ENCODE data around the gene TBCCD1. TPM values are rescaled to one million over a fixed set of nuclear protein-coding genes. Genes with fewer than 3 reads are reported as not detected.
A peak's percentile ranks its signal among the peaks of the same experiment; 100 is the strongest.
"Not testable (repeated sequence)": the region's sequence is repeated elsewhere in the genome, so short reads cannot be mapped to it uniquely, and the experiment has no call there.

Gene TBCCD1
- polyA plus RNA-seq, 2 donors = 2.7 to 4.4 TPM

DNA sequence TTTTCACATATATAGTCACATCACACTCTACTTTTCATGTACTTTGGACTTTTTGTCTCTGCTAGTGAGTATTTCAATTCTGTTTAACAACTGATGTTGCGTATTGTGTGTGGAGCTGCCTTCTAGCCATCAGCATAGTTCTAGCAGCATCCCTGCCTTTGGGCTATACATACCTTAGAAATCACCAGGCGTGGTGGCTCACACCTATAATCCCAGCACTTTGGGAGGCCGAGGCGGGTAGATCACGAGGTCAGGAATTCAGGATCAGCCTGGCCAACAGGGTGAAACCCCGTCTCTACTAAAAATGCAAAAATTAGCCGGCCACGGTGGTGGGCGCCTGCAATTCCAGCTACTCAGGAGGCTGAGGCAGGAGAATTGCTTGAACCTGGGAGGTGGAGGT is 19.1 kb upstream of the TBCCD1 start:
- peaks cover 14 to 19% of the 10 kb centered on the region in 2 donors for H3K36me3 ChIP-seq (ENCODE audit: control insufficient read depth in 2 of 2, insufficient read depth in 2 of 2, low read length in 1 of 2)
- not testable (repeated sequence) for H3K27ac ChIP-seq (ENCODE audit: low read depth in 2 of 2, low read length in 1 of 2); H3K4me3 ChIP-seq (ENCODE audit: low read depth in 1 of 2, low read length in 2 of 2); H3K9me3 ChIP-seq (ENCODE audit: control insufficient read depth in 2 of 2, insufficient read depth in 1 of 2, low read depth in 1 of 2, low read length in 1 of 2); H3K27me3 ChIP-seq (ENCODE audit: control insufficient read depth in 1 of 2, insufficient read depth in 2 of 2, low read length in 2 of 2); H3K4me1 ChIP-seq (ENCODE audit: control insufficient read depth in 2 of 2, insufficient read depth in 2 of 2, low read length in 1 of 2)
- 82 to 93% methylated on average over 9 of the region's 9 CpGs for WGBS, 2 donors

DNA sequence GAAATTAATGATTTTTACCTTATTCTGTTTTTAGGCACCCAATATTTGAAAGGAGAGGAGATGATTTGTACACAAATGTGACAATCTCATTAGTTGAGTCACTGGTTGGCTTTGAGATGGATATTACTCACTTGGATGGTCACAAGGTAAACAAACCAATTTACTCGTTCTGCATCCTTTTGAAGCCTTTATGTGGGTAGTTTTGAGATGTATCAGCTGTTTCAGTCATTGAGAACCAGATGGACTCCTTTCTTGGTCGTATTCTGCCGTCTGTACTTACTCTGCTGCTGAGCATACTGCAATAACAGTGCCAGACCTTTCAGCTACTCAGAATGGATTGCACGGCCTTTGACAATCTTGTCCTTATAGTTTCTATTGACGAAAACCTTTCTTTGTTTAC is 16.7 kb upstream of the TBCCD1 start:
- H3K4me1 ChIP-seq (ENCODE audit: control insufficient read depth in 2 of 2, insufficient read depth in 2 of 2, low read length in 1 of 2) = peaks cover 0 to 2% of the 10 kb centered on the region in 2 donors
- no peak overlapping the region for H3K4me3 ChIP-seq (ENCODE audit: low read depth in 1 of 2, low read length in 2 of 2)
- 64 to 65% methylated on average over 5 of the region's 5 CpGs for WGBS, 2 donors
- H3K36me3 ChIP-seq (ENCODE audit: control insufficient read depth in 2 of 2, insufficient read depth in 2 of 2, low read length in 1 of 2) = peaks cover 16 to 22% of the 10 kb centered on the region in 2 donors
- H3K27me3 ChIP-seq (ENCODE audit: control insufficient read depth in 1 of 2, insufficient read depth in 2 of 2, low read length in 2 of 2) = no peaks in the 10 kb centered on the region
- no peaks in the 10 kb centered on the region for H3K9me3 ChIP-seq (ENCODE audit: control insufficient read depth in 2 of 2, insufficient read depth in 1 of 2, low read depth in 1 of 2, low read length in 1 of 2)
- H3K27ac ChIP-seq (ENCODE audit: low read depth in 2 of 2, low read length in 1 of 2) = no peak overlapping the region

DNA sequence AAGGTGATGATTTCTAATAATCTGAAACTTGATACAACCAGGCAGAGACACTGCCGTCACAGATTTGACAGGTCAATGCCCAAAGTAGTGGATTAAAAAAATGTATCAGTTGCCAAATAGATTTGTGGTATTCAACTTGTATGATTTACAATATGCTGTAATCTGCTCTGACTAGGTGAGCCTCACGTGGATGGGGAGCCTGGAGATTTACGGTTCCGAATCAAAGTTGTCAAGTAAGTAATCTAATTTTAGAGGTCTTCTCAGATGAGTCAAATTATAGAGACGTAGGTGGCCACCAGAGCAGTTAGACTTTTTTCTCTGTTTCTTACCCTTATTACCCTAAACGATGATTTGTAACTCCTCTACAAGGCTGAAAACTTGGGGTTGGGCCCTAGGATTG is 15.4 kb upstream of the TBCCD1 start:
- Histone ChIP-seq H3K27me3 (ENCODE audit: control insufficient read depth in 1 of 2, insufficient read depth in 2 of 2, low read length in 2 of 2) (no peaks in the 10 kb centered on the region), H3K4me1 (ENCODE audit: control insufficient read depth in 2 of 2, insufficient read depth in 2 of 2, low read length in 1 of 2) (peaks cover 0 to 2% of the 10 kb centered on the region in 2 donors), H3K4me3 (ENCODE audit: low read depth in 1 of 2, low read length in 2 of 2) (no peak overlapping the region), H3K36me3 (ENCODE audit: control insufficient read depth in 2 of 2, insufficient read depth in 2 of 2, low read length in 1 of 2) (peaks cover 16 to 22% of the 10 kb centered on the region in 2 donors), H3K27ac (ENCODE audit: low read depth in 2 of 2, low read length in 1 of 2) (no peak overlapping the region), H3K9me3 (ENCODE audit: control insufficient read depth in 2 of 2, insufficient read depth in 1 of 2, low read depth in 1 of 2, low read length in 1 of 2) (no peaks in the 10 kb centered on the region)
- WGBS, 2 donors = 95 to 97% methylated on average over 6 of the region's 6 CpGs

DNA sequence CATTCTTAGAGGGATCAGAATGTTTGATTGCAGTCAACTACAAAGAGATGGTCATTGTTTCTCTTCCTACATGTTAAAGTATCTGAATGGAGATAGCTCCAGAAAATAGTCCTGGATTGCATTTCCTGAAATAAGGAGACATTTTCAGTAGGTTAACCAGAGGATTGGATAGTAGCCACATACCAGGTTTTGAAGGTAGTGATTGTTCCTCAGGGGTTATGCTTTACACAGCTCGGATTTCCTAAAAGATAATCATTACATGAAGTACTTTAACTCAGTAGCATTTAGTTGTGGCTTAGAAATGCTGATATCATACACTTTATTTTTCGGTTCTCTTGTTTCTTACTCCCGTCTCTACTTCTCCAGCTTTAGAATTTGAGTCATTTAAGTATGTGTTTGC is 13.6 kb upstream of the TBCCD1 start:
- Histone ChIP-seq H3K27me3 (ENCODE audit: control insufficient read depth in 1 of 2, insufficient read depth in 2 of 2, low read length in 2 of 2) (no peaks in the 10 kb centered on the region), H3K9me3 (ENCODE audit: control insufficient read depth in 2 of 2, insufficient read depth in 1 of 2, low read depth in 1 of 2, low read length in 1 of 2) (no peaks in the 10 kb centered on the region), H3K36me3 (ENCODE audit: control insufficient read depth in 2 of 2, insufficient read depth in 2 of 2, low read length in 1 of 2) (peaks cover 13 to 26% of the 10 kb centered on the region in 2 donors), H3K27ac (ENCODE audit: low read depth in 2 of 2, low read length in 1 of 2) (no peak overlapping the region), H3K4me3 (ENCODE audit: low read depth in 1 of 2, low read length in 2 of 2) (no peak overlapping the region), H3K4me1 (ENCODE audit: control insufficient read depth in 2 of 2, insufficient read depth in 2 of 2, low read length in 1 of 2) (peaks cover 0 to 2% of the 10 kb centered on the region in 2 donors)
- 91 to 93% methylated on average over 3 of the region's 3 CpGs for WGBS, 2 donors

DNA sequence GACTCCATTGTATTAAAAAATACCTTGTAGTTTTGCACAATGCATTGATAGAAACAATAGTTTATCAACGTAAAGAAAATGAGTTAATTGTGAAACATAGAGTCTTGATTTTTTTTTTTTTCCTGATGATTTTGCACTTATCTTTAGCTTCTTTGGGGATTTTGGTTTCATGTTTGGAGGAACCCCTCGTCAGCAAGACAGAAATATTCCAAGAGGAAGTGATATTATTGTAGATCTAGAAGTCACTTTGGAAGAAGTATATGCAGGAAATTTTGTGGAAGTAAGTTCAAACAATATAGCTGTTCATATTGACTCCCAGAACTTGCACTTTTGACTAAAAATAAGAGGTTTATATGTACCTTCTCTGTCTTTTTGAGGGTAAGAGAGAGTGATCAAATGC is 10.4 kb upstream of the TBCCD1 start:
- Histone ChIP-seq H3K4me1 (ENCODE audit: control insufficient read depth in 2 of 2, insufficient read depth in 2 of 2, low read length in 1 of 2) (peaks cover 0 to 2% of the 10 kb centered on the region in 2 donors), H3K27ac (ENCODE audit: low read depth in 2 of 2, low read length in 1 of 2) (no peak overlapping the region), H3K36me3 (ENCODE audit: control insufficient read depth in 2 of 2, insufficient read depth in 2 of 2, low read length in 1 of 2) (peaks cover 4 to 8% of the 10 kb centered on the region in 2 donors), H3K27me3 (ENCODE audit: control insufficient read depth in 1 of 2, insufficient read depth in 2 of 2, low read length in 2 of 2) (no peaks in the 10 kb centered on the region), H3K4me3 (ENCODE audit: low read depth in 1 of 2, low read length in 2 of 2) (no peak overlapping the region), H3K9me3 (ENCODE audit: control insufficient read depth in 2 of 2, insufficient read depth in 1 of 2, low read depth in 1 of 2, low read length in 1 of 2) (no peaks in the 10 kb centered on the region)
- WGBS, 2 donors = 76 to 77% methylated on average over 2 of the region's 2 CpGs

DNA sequence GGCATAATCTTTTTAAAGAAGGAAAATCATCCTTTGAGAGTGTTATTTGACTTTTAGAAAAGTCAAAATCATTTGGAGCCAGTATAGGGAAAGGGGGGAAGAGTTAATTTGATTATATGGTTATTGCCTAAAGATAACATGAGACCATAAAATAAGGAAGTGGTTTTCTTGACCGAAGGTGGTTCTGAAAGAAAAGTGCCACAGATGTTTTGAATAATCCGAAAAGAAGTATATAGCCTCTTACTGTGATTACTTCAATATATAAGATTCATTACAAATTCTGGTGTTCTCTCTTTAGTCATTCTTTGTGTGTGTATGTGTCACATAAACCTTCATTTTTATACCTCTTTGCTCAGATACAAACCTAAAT is 4.5 kb upstream of the TBCCD1 start:
- Histone ChIP-seq H3K27me3 (ENCODE audit: control insufficient read depth in 1 of 2, insufficient read depth in 2 of 2, low read length in 2 of 2) (no peaks in the 10 kb centered on the region), H3K4me1 (ENCODE audit: control insufficient read depth in 2 of 2, insufficient read depth in 2 of 2, low read length in 1 of 2) (peaks cover 0 to 4% of the 10 kb centered on the region in 2 donors), H3K9me3 (ENCODE audit: control insufficient read depth in 2 of 2, insufficient read depth in 1 of 2, low read depth in 1 of 2, low read length in 1 of 2) (no peaks in the 10 kb centered on the region), H3K4me3 (ENCODE audit: low read depth in 1 of 2, low read length in 2 of 2) (peak overlapping the region in 1 of 2 donors; percentile 97), H3K27ac (ENCODE audit: low read depth in 2 of 2, low read length in 1 of 2) (no peak overlapping the region), H3K36me3 (ENCODE audit: control insufficient read depth in 2 of 2, insufficient read depth in 2 of 2, low read length in 1 of 2) (peaks cover 0 to 4% of the 10 kb centered on the region in 2 donors)
- WGBS, 2 donors = 67 to 68% methylated on average over 2 of the region's 2 CpGs

DNA sequence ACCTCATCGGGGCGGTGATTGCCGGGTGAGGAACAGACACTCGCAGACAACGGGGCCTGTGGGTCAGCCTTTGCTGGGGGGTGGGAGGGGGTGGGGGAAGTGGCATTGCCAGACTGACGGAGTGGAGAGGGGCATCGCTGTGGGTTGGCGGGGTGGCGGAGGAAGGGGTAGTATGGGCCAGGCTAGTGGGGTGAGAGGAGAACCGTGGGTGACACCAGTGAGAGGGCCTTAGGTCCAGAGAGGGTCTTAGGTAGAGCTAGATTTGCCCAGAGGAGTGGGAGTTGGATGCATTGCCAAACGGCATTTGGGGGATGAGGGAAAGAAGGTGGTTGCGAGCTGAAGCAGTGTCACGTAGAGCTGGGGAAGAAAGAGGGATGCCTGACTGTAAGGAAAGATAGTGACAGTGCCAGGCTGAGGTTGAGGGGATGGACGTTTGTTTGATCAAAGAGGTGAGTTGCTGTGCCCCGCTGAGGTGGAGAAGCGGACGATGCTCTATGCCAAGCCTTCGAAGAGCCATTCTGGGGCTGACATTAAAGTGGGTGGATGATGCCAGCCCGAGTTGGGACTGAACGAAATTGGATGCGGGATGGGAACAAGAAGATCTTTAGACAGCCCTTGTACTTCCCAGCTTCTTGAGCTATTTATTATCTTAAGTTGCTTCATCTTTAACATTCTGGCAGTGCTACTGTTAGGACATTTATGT is 4.0 kb upstream of the TBCCD1 start:
- Histone ChIP-seq H3K27me3 (ENCODE audit: control insufficient read depth in 1 of 2, insufficient read depth in 2 of 2, low read length in 2 of 2) (no peaks in the 10 kb centered on the region), H3K4me3 (ENCODE audit: low read depth in 1 of 2, low read length in 2 of 2) (peak overlapping the region; percentile 90 to 97), H3K9me3 (ENCODE audit: control insufficient read depth in 2 of 2, insufficient read depth in 1 of 2, low read depth in 1 of 2, low read length in 1 of 2) (no peaks in the 10 kb centered on the region), H3K4me1 (ENCODE audit: control insufficient read depth in 2 of 2, insufficient read depth in 2 of 2, low read length in 1 of 2) (peaks cover 0 to 4% of the 10 kb centered on the region in 2 donors), H3K27ac (ENCODE audit: low read depth in 2 of 2, low read length in 1 of 2) (peak overlapping the region; percentile 90 to 96), H3K36me3 (ENCODE audit: control insufficient read depth in 2 of 2, insufficient read depth in 2 of 2, low read length in 1 of 2) (peaks cover 0 to 3% of the 10 kb centered on the region in 2 donors)
- WGBS, 2 donors = 4 to 7% methylated on average over 21 of the region's 21 CpGs

DNA sequence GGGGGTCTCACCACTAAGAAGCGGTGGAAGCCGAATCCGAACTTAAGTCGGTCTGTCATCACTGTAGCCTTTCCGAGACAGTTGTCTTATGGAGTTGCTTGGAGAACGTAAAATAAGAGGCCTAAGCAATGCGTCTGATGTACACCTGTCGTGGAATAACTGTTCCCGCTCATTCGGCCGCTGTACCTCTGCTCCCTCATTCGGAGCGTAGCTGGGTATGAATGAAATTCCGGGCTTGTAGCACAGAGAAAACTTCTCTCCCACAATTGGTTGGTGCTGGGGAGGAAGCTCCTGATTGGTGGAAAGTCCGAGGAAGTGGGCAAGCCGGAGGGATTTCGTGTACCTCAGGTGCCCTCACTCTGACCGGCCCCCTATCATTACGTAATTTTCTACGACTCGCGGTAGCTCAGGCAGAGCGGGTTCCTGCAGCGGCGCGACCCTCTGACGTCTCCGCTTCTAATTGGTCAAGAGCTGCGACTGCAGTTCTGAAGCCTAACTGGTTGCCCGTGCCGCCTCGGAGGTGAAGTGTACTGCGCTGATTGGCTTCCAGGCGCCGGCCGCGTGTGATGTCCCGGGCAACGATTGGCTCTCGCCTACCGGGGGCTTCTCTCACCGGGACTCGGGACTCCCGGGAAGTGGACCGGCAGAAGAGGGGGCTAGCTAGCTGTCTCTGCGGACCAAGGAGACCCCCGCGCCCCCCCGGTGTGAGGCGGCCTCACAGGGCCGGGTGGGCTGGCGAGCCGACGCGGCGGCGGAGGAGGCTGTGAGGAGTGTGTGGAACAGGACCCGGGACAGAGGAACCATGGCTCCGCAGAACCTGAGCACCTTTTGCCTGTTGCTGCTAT is 3.2 kb upstream of the TBCCD1 start, which contains the start of gene DNAJB11:
Gene DNAJB11, plus strand, starts transcription at position 625 of the 845 bp plus-strand sequence. Its CDS starts 178 bp downstream, at position 803.
- peak within 1 kb of the TSS; percentile 90 to 97 for H3K4me3 ChIP-seq (ENCODE audit: low read depth in 1 of 2, low read length in 2 of 2)
- peaks cover 0 to 4% of the 10 kb centered on the region in 2 donors for H3K4me1 ChIP-seq (ENCODE audit: control insufficient read depth in 2 of 2, insufficient read depth in 2 of 2, low read length in 1 of 2)
- H3K9me3 ChIP-seq (ENCODE audit: control insufficient read depth in 2 of 2, insufficient read depth in 1 of 2, low read depth in 1 of 2, low read length in 1 of 2) = no peaks in the 10 kb centered on the region
- H3K27ac ChIP-seq (ENCODE audit: low read depth in 2 of 2, low read length in 1 of 2) = peak within 1 kb of the TSS; percentile 90 to 96
- no peaks in the 10 kb centered on the region for H3K27me3 ChIP-seq (ENCODE audit: control insufficient read depth in 1 of 2, insufficient read depth in 2 of 2, low read length in 2 of 2)
- 0% methylated on average over 59 of the region's 59 CpGs for whole genome bisulfite sequencing, 2 donors
- no peaks in the 10 kb centered on the region for H3K36me3 ChIP-seq (ENCODE audit: control insufficient read depth in 2 of 2, insufficient read depth in 2 of 2, low read length in 1 of 2)

DNA sequence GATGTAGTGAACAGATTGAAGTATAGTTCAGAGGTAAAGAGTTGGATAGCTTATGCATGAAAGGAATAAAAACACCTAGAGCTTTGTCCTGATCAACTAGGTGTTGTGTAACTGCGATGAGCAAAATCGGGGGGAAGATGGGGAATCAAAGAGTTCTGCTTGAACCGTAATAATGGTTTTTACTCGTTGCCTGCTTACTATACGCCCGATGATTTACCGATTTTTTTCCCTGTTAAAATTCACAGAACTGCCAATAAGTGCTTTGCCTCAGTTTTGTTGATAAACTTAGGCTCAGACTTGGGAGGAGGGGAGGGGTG is 2.6 kb upstream of the TBCCD1 start:
- peak overlapping the region; percentile 21 to 78 for H3K27ac ChIP-seq (ENCODE audit: low read depth in 2 of 2, low read length in 1 of 2)
- H3K4me1 ChIP-seq (ENCODE audit: control insufficient read depth in 2 of 2, insufficient read depth in 2 of 2, low read length in 1 of 2) = peaks cover 0 to 4% of the 10 kb centered on the region in 2 donors
- peak overlapping the region; percentile 33 to 62 for H3K4me3 ChIP-seq (ENCODE audit: low read depth in 1 of 2, low read length in 2 of 2)
- no peaks in the 10 kb centered on the region for H3K36me3 ChIP-seq (ENCODE audit: control insufficient read depth in 2 of 2, insufficient read depth in 2 of 2, low read length in 1 of 2)
- 3 to 6% methylated on average over 7 of the region's 7 CpGs for WGBS, 2 donors
- H3K9me3 ChIP-seq (ENCODE audit: control insufficient read depth in 2 of 2, insufficient read depth in 1 of 2, low read depth in 1 of 2, low read length in 1 of 2) = no peaks in the 10 kb centered on the region
- no peaks in the 10 kb centered on the region for H3K27me3 ChIP-seq (ENCODE audit: control insufficient read depth in 1 of 2, insufficient read depth in 2 of 2, low read length in 2 of 2)

Data from esophagus (tissue), 2 donors.